ENCODE measurements around the gene WIZ.

The WIZ gene

DNA sequence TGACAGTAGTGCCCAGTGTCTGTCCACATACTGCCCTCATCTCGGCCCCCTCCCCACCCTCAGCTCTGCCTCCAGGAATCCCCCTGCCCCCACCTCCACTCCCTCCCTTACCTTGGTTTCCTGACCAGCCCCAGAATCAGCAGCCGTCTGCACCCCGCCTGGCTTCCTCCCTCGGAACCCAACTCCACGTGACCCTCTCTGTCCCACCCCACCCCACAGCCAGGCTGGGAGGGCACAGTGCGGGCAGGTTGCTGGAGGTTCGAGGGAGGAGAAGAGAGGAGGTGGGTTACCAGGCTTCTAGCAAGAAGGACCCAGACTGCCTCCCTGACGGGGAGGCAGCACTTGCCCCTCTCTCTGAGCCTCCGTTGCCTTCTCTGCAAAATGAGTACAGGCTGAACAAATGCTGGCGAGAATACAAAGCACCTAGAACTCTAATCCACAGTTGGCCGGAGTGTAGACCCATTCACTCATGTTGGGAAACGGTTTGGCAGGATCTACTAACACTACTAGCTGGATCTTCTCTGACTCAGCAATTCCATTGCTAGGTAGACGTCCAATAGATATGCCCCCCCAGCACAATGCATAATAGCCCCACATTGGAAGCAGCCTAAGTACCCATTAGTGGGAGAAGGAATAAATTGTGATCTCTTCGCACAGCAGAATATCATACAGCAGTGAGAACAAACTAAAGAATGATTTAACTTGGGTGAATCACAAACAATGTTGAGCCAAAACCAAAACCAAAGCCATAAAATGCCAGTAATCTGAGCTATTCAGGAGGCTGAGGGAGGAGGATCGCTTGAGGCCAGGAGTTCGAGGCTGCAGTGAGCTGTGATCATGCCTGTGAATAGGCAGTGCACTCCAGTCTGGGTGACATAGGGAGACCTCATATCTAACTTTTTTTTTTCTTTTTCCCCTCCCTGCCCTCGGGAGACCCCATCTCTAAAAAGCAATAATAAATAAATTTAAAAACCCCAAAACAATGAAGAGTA, 14.9 kb upstream of the WIZ start, which contains the start of gene RASAL3:
TSS of gene RASAL3 (minus strand) at position 151 of the 992 bp plus-strand sequence. CDS start 186 bp downstream, outside the sequence.
- no peak for DNase-seq

DNA sequence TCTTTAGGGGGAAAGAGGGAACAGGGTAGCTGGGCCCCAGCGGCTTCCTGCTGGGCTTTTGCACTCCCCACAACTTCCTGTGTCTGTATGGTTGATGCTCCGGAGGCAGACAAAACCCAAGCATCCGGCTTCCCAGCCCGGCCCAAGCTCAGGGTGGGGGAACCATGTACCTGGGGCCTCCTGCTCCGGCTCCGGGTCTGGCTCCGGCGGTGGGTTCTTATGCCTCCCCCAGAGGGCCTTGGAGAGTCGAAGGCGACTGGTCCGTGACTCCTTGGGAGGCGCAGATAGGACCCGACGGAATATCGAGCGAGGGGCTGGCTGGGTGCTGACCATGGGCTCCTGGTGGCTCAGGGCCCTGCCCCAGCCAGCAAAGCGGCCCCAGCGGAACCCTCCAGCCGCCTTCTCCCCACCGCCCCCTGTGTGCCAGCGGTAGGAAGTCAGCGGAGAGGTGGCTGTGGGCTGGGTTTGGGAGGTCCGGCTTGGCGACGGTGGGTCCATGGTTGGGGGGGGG, 14.2 kb upstream of the WIZ start:
- no peak for DNase-seq

DNA sequence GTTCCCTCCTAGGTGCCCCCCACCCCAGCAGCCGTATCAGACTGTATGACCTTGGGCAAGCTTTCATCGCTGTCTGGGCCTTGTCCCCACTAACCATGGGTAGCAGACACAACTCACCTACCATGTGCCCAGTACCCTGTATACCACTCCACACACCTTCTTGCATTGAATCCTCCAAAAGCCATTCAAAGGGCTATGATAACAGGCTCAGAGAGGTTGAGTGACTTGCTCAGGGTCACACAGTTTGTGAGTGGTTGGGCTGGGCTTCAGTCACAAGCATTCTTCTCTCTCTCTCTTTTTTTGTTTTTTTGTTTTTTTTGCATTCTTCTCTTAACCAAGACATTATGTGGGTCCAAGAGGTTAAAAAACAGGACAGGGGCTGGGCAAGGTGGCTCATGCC, 11.9 kb upstream of the WIZ start:
- no peak for DNase-seq

- DNase-seq, result no peak
Observed at GRCh38 chr19:15457701-15458484, 8.1 kb upstream of the WIZ start.

DNA sequence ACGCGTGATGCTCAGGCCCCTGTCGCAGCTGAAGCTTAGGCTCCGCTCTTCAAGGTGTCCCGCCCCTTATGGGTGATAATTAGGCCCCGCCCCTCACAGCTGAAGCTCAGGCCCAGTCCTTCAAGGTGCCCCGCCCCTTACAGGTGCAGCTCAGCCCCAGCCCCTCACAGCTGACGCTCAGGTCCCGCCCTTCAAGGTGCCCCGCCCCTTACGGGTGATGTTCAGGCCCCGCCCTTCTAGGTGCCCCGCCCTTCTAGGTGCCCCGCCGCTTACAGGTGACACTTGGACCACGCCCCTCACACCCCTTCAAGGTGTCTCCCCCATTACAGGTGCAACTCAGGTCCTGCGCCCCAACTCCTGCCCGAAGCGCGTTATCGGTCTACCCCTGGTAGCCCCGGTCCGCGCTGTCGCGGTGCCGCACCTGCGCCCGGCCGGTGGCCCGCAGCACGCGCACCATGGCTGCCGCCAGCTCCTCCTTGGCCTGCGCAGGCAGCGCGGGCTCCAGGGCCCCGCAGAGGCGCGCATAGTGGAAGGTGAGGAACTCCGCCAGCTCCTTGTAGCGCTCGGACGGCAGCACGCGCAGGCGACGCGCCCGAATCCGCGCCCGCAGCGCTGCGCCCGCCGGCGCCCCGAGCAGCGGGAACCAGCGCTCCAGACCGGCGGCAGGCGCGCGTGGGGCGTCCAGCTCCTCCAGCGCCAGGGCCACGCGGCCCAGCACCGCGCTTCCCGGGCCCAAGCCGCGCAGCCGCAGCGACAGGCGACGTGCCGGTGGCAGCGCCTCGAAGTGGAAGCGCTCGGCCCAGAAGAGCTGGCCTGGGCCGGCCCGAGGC, 7.3 kb upstream of the WIZ start:
- no peak for DNase-seq

DNA sequence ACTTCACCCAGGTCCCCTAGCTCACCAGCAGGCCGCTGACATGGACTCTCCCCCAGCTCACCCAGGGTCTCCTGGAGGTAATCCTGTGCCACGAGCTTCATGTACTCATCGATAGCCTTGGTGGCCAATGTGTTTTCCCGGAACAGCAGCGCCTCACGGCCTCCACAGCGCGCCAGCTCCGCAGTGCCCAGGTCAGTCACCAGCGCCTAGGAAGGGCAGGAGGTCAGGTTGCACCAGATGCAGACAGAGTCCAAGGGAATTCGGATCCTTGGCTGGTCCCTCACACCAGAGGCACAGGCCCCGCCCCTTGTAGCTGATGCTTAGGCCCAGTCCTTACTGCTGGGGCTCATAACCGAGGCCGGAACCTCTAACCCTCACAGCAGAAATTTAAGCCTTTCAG, 6.7 kb upstream of the WIZ start:
- no peak for DNase-seq

GRCh38 chr19:15455996-15456395, 6.2 kb upstream of the WIZ start:
- DNase-seq, result no peak

- DNase-seq, result no peak
Observed at GRCh38 chr19:15453906-15454860, 4.4 kb upstream of the WIZ start.

DNA sequence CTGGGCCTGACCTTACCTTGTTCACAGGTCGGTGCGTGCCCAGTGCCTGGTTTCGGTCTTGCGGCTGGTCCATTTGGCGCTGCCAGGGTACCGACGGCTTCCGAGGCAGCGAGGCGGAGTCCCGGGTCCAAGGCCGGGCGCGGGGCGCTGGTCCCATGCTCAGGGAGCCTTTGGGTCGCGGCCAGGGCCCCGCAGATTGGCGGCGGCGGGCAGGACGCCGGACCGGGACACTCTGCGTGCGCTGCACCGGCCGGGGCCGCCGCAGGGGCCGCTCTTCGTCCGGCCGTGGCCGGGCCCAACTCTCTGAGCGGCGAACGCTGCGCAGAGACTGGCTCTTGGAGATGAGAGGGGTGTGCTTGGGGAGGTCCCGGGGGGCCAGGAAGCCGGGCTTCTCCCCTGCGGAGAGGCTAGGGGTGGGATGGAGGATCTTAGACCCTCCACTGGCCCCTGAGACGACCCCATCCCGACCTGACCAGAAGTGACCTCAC, 3.4 kb upstream of the WIZ start:
- no peak for DNase-seq

DNA sequence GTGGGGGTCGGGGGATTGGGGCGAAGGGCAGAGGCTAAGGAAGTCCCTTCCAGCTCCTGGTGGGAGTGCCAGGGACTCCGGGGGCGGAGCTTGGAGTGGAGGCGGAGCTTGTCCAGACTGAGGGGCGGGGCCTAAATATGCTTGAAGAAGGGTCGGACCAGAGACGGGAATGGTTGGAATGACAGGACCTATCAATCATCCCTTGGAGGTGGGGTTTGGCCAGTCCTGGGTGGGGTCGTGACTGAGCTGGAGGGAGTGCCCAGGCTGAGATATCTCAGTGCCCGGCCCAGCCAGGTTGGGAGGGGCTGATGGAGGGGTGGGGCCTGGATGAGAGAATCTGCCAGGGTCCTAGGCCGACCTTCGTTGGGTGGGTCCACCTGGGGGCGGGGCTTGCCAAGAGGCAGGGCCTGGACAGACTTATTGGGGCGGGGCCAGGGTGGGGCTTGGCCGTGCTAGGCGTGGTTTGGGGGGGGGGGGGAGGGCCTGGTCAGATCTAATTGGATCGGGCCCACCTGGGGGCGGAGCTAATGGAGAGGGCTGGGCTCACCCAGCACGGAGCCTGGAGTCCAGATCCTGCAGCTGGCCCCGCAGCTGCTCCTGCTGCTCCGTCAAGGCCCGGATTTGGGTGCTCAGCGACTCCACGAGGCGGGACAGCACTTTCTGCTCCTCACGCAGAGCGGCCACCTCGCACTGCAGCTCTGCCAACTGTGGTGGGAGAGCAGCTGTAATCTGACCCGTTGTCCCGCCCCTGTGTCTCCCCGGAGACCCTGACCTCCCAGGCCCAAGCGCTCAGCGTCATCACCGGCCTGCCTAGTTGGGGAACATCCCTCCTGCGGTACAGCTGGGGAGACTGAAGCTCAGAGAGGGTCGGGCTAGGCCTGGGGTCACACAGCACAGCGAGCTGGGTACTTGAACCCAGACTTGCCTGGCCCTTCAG, 2.6 kb upstream of the WIZ start:
- DNase-seq, result no peak

- DNase-seq, result no peak
Observed at GRCh38 chr19:15450528-15450890, 753 bp upstream of the WIZ start.

- DNase-seq, result no peak
Observed at GRCh38 chr19:15448778-15449619, 757 bp downstream of the WIZ start.

DNA sequence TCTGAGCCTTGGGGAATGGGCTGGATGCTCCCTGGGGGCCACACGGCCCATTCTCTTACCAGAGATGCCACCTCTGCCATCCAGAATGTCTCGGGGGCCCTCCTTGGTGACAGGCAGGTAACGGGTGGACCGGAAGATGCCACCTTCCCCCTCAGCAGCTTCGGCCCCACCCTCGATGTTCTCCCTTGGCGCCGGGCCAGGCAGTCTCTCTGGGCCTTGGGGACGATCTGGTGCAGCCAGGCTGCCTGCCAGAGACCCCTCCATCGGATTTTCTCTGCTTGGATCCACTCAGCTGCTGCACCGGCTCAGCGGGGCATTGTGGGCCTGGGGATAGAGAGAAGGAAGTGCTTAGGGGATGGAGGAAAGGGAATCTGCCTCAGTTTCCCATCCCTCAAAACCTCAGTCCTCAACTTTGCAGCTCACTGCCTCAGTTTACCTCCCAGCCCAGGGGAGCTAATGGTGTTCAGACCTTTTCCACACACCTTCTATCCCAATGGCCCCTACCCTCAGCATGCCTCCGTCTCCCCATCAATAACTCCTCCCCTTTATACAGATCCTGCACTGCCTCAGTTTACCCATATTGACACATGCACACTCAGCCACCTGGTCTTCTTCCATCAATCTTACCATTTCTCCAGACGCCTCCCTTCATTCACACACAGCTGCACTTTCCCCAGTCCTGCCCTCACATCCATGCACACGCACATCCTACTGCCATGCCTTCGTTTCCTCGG, 1.5 kb downstream of the WIZ start:
- no peak for DNase-seq

DNA sequence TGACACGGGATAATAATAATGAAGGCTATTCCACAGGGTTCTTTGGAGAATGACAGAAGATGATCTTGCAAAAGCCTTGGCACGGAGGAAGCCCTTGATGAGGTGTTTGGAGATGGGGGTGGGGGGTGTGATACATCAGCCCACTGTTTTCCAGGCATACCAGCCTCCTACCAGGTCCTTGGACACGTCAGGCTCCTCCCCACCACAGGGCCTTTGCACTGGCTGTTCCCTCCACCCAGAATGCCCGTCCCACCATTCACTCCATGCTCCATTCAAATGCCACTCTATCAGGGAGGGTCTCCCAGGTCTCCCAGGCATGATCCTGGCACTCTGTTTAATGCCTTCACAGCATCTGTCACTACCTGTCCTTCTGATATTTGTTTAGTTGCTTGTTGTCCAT, 2.7 kb downstream of the WIZ start:
- DNase-seq, result no peak

- no peak for DNase-seq
Observed at GRCh38 chr19:15445807-15446376, 3.9 kb downstream of the WIZ start.

GRCh38 chr19:15445227-15445605, 4.5 kb downstream of the WIZ start:
- no peak for DNase-seq

- no peak for DNase-seq
Observed at GRCh38 chr19:15444505-15445226, 5.1 kb downstream of the WIZ start.

Data from NCI-H524 treated with DMSO at 0.1 percent for 48 hours (cell line).